ENCODE results near the gene HTRA3.

GRCh38 chr4:8329560-8329858, 60.0 kb downstream of the HTRA3 start:
- TF ChIP-seq ZNF274 (IDR thresholded peaks at IDR 0.05; ENCODE audit: low read depth, low read length) (no peak), SUZ12 (IDR thresholded peaks at IDR 0.05; ENCODE audit: extremely low read depth, insufficient read depth, insufficient read length) (no peak)

Data from NT2/D1 (cell line).